HG03354 (cell line): ENCODE measurements around the gene PPFIA1.
"Not testable (repeated sequence)": the region's sequence is repeated elsewhere in the genome, so short reads cannot be mapped to it uniquely, and the experiment has no call there.

Experiments
- ATAC-seq: cut with Tn5 transposase; IDR thresholded peaks from one replicate; pipeline ENCODE4 v1.9.1; 2021; ENCODE audit warnings: mild to moderate bottlenecking; ENCODE audit not compliant: unreplicated experiment, poor library complexity, severe bottlenecking

Gene PPFIA1

GRCh38 chr11:70405679-70406395 lies 135.3 kb downstream of the PPFIA1 start:
- ATAC-seq: no peak

- ATAC-seq: no peak
Measured at GRCh38 chr11:70407121-70407520, 136.6 kb downstream of the PPFIA1 start.

GRCh38 chr11:70407814-70408213 lies 137.3 kb downstream of the PPFIA1 start:
- ATAC-seq: no peak

- ATAC-seq: not testable (repeated sequence)
Measured at GRCh38 chr11:70408326-70408725, 137.8 kb downstream of the PPFIA1 start.

- ATAC-seq: no peak
Measured at GRCh38 chr11:70409437-70409836, 138.9 kb downstream of the PPFIA1 start.

GRCh38 chr11:70409871-70410270 lies 139.4 kb downstream of the PPFIA1 start:
- ATAC-seq: no peak

- ATAC-seq: no peak
Measured at GRCh38 chr11:70410276-70411205, 140.1 kb downstream of the PPFIA1 start.

- no peak for ATAC-seq
Measured at GRCh38 chr11:70411713-70412452, 141.4 kb downstream of the PPFIA1 start.

GRCh38 chr11:70413151-70413550 lies 142.7 kb downstream of the PPFIA1 start:
- no peak for ATAC-seq

GRCh38 chr11:70414341-70415100 lies 144.0 kb downstream of the PPFIA1 start:
- ATAC-seq: no peak

- no peak for ATAC-seq
Measured at GRCh38 chr11:70415191-70415590, 144.7 kb downstream of the PPFIA1 start.

GRCh38 chr11:70415642-70416395 lies 145.3 kb downstream of the PPFIA1 start:
- ATAC-seq: no peak

- no peak for ATAC-seq
Measured at GRCh38 chr11:70416881-70417280, 146.4 kb downstream of the PPFIA1 start.

- no peak for ATAC-seq
Measured at GRCh38 chr11:70418130-70418529, 147.6 kb downstream of the PPFIA1 start.

GRCh38 chr11:70419307-70420007 lies 149.0 kb downstream of the PPFIA1 start:
- no peak for ATAC-seq

- no peak for ATAC-seq
Measured at GRCh38 chr11:70420008-70420464, 149.5 kb downstream of the PPFIA1 start.

GRCh38 chr11:70420496-70420895 lies 150.0 kb downstream of the PPFIA1 start:
- ATAC-seq: no peak

GRCh38 chr11:70421123-70421522 lies 150.6 kb downstream of the PPFIA1 start:
- ATAC-seq: no peak
